Upper lobe of left lung (tissue), 6 donors: ENCODE data around the gene ATF6B. TPM values are rescaled to one million over a fixed set of nuclear protein-coding genes. Genes with fewer than 3 reads are reported as not detected.

Source experiments
- ATAC-seq, 2 donors: fragments of 200-7000 bp; cut with Tn5 transposase; one replicate each; pipeline ENCODE4 v1.9.1; 2022; ENCODE audit warnings: mild to moderate bottlenecking in 2 of 2, moderate library complexity in 2 of 2; ENCODE audit not compliant: low FRiP score in 2 of 2
- DNase-seq, 2 donors: peaks; one replicate each; pipeline ENCODE4 v3.0.0-alpha.2; 2019 to 2020
- H3K27ac ChIP-seq, 4 donors: fragments of 200-600 bp; sonication (generic); one replicate each; pipeline ENCODE4 v1.5.1; 2016 to 2019
- H3K27me3 ChIP-seq, 4 donors: fragments of 200-600 bp; sonication (generic); one replicate each; pipeline ENCODE4 v1.5.1; 2017 to 2019
- H3K36me3 ChIP-seq, 4 donors: fragments of 200-600 bp; sonication (generic); one replicate each; pipeline ENCODE4 v1.5.1; 2016 to 2019
- H3K4me1 ChIP-seq, 4 donors: fragments of 200-600 bp; sonication (generic); one replicate each; pipeline ENCODE4 v1.5.1; 2018 to 2019
- H3K4me3 ChIP-seq, 4 donors: fragments of 200-600 bp; sonication (generic); one replicate each; pipeline ENCODE4 v1.5.1; 2017 to 2019; ENCODE audit warnings: mild to moderate bottlenecking in 2 of 4, moderate library complexity in 1 of 4
- H3K9me3 ChIP-seq, 4 donors: fragments of 200-600 bp; sonication (generic); one replicate each; pipeline ENCODE4 v1.5.1; 2018 to 2019
- EP300 ChIP-seq, 4 donors: sonication (generic); formaldehyde crosslinking; IDR thresholded peaks; one replicate each; pipeline ENCODE4 v1.5.1; 2017; ENCODE audit warnings: antibody characterized with exemption in 4 of 4, control low read depth in 2 of 4
- POLR2A ChIP-seq, 4 donors: fragments of 450-650 bp; IDR thresholded peaks; one replicate each; pipeline ENCODE4 v1.5.1; 2016 to 2017; ENCODE audit warnings: antibody characterized with exemption in 4 of 4, mild to moderate bottlenecking in 2 of 4
- POLR2AphosphoS5 ChIP-seq, 2 donors: sonication (generic); formaldehyde crosslinking; IDR thresholded peaks; one replicate each; pipeline ENCODE4 v1.5.1; 2017; ENCODE audit warnings: antibody characterized with exemption in 2 of 2
- WGBS, 2 donors: methylation state at CpG; one replicate each; pipeline ENCODE4 v1.1.5; 2017 to 2018; 5-methylcytosine and 5-hydroxymethylcytosine counted together
- total RNA-seq, 6 donors: library from RNA; depleted of rRNA in 4 of 6; stranded (reverse); fragments of >200 nt in 4 of 6; gene quantifications; one replicate each; pipeline versions ENCODE4 v1.1.0 to v1.2.1, GENCODE V29; 2016 to 2021
- TF ChIP-seq, protein P1 (sequence below), 6 experiments: fragments of 450-650 bp in 4 of 6; fragments of 200-600 bp in 2 of 6; sonication (generic) in 2 of 6; IDR thresholded peaks; one replicate each; pipeline ENCODE4 v1.5.1; 2016 to 2019; ENCODE audit warnings: antibody characterized with exemption in 6 of 6
- donor health status: DM: no; HTN: no; CAD: no; lungs with moderate emphysema.
- donor health status: DM: no; HTN: yes; CAD: no; lungs with severe emphysema.

ATF6B gene
- total RNA-seq, 6 donors from 2014 or later: 35.3 to 230 (median 95.8) TPM

DNA sequence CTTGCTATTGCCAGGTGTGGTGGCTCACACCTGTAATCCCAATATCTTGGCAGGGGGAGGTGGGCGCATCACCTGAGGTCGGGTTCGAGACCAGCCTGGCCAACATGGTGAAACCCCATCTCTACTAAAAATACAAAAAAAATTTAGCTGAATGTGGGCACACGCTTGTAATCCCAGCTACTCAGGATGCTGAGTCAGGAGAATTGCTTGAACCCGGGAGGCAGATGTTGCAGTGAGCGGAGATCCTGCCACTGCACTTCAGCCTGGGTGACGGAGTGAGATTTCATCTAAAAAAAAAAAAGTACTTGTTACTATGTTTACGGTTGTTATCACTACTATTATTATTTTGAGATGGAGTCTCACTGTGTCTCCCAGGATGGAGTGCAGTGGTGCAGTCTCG is 28.8 kb upstream of the ATF6B start:
- Histone ChIP-seq H3K27me3 (peaks cover 0 to 4% (median 0%) of the 10 kb centered on the region in 4 donors), H3K9me3 (no peaks in the 10 kb centered on the region), H3K4me3 (no peak overlapping the region), H3K27ac (no peak overlapping the region), H3K36me3 (peaks cover 0 to 33% (median 7%) of the 10 kb centered on the region in 4 donors), H3K4me1 (peaks cover 29 to 39% (median 34%) of the 10 kb centered on the region in 4 donors)
- ATAC-seq (no peak), DNase-seq (no peak)
- TF ChIP-seq POLR2A (IDR thresholded peaks at IDR 0.05) (no peak), EP300 (IDR thresholded peaks at IDR 0.05) (no peak), POLR2AphosphoS5 (IDR thresholded peaks at IDR 0.05) (no peak)
- TF ChIP-seq, protein P1, sequence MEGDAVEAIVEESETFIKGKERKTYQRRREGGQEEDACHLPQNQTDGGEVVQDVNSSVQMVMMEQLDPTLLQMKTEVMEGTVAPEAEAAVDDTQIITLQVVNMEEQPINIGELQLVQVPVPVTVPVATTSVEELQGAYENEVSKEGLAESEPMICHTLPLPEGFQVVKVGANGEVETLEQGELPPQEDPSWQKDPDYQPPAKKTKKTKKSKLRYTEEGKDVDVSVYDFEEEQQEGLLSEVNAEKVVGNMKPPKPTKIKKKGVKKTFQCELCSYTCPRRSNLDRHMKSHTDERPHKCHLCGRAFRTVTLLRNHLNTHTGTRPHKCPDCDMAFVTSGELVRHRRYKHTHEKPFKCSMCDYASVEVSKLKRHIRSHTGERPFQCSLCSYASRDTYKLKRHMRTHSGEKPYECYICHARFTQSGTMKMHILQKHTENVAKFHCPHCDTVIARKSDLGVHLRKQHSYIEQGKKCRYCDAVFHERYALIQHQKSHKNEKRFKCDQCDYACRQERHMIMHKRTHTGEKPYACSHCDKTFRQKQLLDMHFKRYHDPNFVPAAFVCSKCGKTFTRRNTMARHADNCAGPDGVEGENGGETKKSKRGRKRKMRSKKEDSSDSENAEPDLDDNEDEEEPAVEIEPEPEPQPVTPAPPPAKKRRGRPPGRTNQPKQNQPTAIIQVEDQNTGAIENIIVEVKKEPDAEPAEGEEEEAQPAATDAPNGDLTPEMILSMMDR (IDR thresholded peaks at IDR 0.05): no peak
- 84 to 92% methylated on average over 9 of the region's 9 CpGs for WGBS, 2 donors

- peaks cover 0 to 31% (median 7%) of the 10 kb centered on the region in 4 donors for H3K36me3 ChIP-seq
- ATAC-seq (peak; percentile 50 to 75), DNase-seq (peak; percentile 74 to 88)
- 5% methylated on average over 11 to 34 of the region's 34 CpGs for WGBS, 2 donors
- H3K27ac ChIP-seq: peak overlapping the region; percentile 79 to 87 (median 85)
- H3K4me3 ChIP-seq: peak overlapping the region; percentile 54 to 76 (median 63)
- H3K9me3 ChIP-seq: no peaks in the 10 kb centered on the region
- TF ChIP-seq POLR2A (IDR thresholded peaks at IDR 0.05): no peak
- TF ChIP-seq, protein P1 (IDR thresholded peaks at IDR 0.05): peak; percentile 36 to 74 (median 58)
- peaks cover 0 to 14% (median 6%) of the 10 kb centered on the region in 4 donors for H3K27me3 ChIP-seq
- H3K4me1 ChIP-seq: peaks cover 31 to 53% (median 36%) of the 10 kb centered on the region in 4 donors
Measured at GRCh38 chr6:32154514-32155161, 26.6 kb upstream of the ATF6B start.

DNA sequence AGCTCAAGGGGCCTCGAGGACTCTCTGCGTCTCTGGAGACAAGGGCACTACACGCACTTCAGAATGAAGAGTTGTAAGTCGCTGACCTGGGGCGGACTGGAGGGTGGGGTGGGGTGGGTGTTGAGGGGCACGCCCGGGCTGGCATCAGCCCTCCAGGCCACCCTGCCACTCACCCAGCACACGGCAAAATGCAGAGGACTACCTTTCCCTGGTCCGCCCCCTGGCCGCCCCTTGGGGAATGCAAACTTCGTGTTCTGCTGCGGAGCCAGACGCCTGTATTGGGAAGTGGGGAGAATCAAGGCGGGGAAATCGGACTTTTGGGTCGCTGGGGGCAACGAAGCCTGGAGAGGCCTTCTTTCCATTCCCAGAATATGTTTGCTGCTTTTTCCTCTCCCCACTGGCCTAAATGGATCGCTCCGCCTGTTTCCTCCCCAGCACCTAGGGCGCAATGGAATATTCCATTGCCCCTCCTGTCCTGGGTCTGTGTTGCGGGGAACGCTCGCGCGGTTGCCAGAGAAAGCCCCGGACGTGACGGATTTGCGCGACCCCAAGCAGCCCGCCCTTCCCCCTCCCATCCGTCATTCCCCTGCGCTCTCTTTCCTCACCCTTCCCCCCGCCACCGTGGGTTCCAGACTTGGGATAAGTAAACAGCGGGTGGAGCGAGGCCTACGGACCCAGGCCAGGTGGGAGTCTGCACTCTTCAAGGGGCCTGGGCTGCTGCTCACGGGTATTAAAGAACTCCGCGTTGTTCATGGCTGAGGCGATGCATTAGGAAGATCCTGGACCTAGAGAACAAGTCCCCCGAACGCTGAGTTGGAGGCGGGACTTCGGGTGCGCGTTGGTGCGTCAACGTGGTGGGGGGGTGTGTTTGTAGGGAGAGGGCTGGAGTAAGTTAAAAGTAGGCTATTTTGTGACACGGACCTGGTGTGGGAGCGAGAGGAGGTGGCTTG is 25.8 kb upstream of the ATF6B start, which contains the start of gene PPT2:
TSS of gene PPT2 (plus strand) at position 578 of the 950 bp plus-strand sequence. CDS start 454 bp downstream, outside the sequence.
- Histone ChIP-seq H3K27ac (peak within 1 kb of the TSS; percentile 79 to 87 (median 85)), H3K4me1 (peaks cover 31 to 58% (median 36%) of the 10 kb centered on the region in 4 donors), H3K4me3 (peak within 1 kb of the TSS; percentile 54 to 76 (median 63)), H3K36me3 (peaks cover 0 to 28% (median 7%) of the 10 kb centered on the region in 4 donors), H3K9me3 (no peaks in the 10 kb centered on the region), H3K27me3 (peaks cover 0 to 22% (median 10%) of the 10 kb centered on the region in 4 donors)
- TF ChIP-seq POLR2A (IDR thresholded peaks at IDR 0.05): peak in 1 of 4 donors; percentile 31
- peak; percentile 30 to 81 for TF ChIP-seq POLR2AphosphoS5 (IDR thresholded peaks at IDR 0.05)
- TF ChIP-seq, protein P1 (IDR thresholded peaks at IDR 0.05): peak in 2 of 6 experiments; percentile 16 to 20
- peak in 1 of 4 donors; percentile 61 for TF ChIP-seq EP300 (IDR thresholded peaks at IDR 0.05)
- ATAC-seq (peak; percentile 86 to 87), DNase-seq (peak; percentile 76 to 88)
- whole genome bisulfite sequencing, 2 donors: 2 to 4% methylated on average over 40 to 50 of the region's 52 CpGs

DNA sequence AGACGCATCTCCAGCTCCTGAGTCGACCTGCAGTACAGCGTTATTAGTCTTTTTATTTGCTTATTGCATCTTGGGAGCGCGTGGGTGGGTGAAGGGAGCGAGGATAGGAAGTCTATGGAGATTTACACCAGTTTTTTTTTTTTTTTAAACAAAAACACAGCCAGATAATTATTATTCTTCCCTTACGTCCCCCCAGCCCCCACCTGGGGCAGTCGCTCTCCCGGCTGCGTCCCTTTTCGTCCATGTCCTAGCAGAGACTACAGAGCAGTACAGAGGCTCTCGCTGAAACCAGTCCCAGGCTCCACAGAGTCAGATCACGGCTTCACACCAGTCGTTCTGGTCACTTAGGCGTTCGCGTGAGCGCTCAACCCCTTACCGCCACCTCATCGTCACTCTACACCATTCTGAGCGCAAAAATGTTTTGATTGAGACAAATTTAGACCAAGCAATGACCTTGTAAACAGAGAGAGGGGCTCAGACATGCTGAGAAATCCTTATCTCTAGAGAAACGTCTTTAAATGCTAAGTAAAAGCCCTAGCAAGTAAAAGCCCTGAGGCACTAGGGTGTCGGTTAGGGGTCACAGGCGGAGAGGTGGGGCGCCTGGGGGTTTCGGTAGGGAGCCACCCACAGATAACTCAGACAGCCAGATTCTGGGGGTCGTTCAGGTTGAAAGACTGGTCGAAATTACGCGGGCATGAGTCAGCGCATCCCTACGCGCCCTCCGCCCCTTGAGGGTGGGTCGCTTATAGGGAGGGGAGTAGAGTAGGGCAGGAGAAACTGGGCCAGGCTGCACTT is 24.9 kb upstream of the ATF6B start:
- H3K4me3 ChIP-seq: peak overlapping the region in 3 of 4 donors; percentile 54 to 76 (median 60)
- DNase-seq (peak in 1 of 2 donors; percentile 30), ATAC-seq (peak; percentile 53 to 67)
- peaks cover 0 to 21% (median 3%) of the 10 kb centered on the region in 4 donors for H3K36me3 ChIP-seq
- TF ChIP-seq, protein P1 (IDR thresholded peaks at IDR 0.05): no peak
- TF ChIP-seq POLR2A (IDR thresholded peaks at IDR 0.05) (no peak), EP300 (IDR thresholded peaks at IDR 0.05) (no peak), POLR2AphosphoS5 (IDR thresholded peaks at IDR 0.05) (no peak)
- no peaks in the 10 kb centered on the region for H3K9me3 ChIP-seq
- peaks cover 0 to 31% (median 14%) of the 10 kb centered on the region in 4 donors for H3K27me3 ChIP-seq
- 33 to 51% methylated on average over 35 of the region's 35 CpGs for WGBS, 2 donors
- peak overlapping the region; percentile 79 to 87 (median 85) for H3K27ac ChIP-seq
- peaks cover 31 to 63% (median 36%) of the 10 kb centered on the region in 4 donors for H3K4me1 ChIP-seq
